Loucy (cell line): ENCODE results near the gene GABRR3.

Source experiments
- EZH2phosphoT487 ChIP-seq: fragments of 200-600 bp; IDR thresholded peaks from 2 replicates; pipeline ENCODE4 v1.6.1; 2018; ENCODE audit warnings: antibody characterized with exemption, mild to moderate bottlenecking, moderate library complexity, borderline replicate concordance
- TF ChIP-seq, protein P1 (sequence below): fragments of 200-600 bp; sonication (generic); conservative IDR thresholded peaks from 2 replicates; pipeline ENCODE4 v1.5.1; 2014; ENCODE audit warnings: mild to moderate bottlenecking, antibody characterized with exemption, low read length

DNA sequence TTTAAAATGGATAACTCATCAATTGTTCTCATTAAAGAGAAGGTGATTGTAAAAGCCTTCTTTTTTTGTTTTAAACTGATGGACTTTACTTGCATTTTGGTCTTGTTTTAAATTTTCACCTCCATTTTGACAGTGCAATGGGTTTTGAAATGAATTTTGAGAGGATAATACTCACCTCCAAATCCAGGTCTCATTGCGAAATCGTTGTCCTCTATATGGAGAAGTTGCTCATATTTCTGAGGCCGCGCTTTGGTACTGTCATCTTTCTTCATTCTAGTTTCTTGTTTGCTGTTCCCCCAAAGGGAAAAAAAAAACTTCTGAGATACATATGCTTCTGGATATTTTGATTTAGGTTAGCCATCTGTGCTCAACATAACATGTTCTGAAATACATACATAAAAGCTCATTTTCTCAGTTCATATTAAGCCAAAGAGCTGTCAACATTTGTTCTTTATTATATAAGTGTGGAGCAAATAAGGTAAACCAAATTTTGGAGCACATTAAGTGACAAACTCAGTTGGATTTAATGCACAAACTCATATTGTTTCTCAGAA is 9.6 kb downstream of the GABRR3 start:
- TF ChIP-seq, protein P1, sequence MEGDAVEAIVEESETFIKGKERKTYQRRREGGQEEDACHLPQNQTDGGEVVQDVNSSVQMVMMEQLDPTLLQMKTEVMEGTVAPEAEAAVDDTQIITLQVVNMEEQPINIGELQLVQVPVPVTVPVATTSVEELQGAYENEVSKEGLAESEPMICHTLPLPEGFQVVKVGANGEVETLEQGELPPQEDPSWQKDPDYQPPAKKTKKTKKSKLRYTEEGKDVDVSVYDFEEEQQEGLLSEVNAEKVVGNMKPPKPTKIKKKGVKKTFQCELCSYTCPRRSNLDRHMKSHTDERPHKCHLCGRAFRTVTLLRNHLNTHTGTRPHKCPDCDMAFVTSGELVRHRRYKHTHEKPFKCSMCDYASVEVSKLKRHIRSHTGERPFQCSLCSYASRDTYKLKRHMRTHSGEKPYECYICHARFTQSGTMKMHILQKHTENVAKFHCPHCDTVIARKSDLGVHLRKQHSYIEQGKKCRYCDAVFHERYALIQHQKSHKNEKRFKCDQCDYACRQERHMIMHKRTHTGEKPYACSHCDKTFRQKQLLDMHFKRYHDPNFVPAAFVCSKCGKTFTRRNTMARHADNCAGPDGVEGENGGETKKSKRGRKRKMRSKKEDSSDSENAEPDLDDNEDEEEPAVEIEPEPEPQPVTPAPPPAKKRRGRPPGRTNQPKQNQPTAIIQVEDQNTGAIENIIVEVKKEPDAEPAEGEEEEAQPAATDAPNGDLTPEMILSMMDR, result no peak
- no peak for TF ChIP-seq EZH2phosphoT487
